ENCODE results near the gene HSPB9.

The HSPB9 gene

DNA sequence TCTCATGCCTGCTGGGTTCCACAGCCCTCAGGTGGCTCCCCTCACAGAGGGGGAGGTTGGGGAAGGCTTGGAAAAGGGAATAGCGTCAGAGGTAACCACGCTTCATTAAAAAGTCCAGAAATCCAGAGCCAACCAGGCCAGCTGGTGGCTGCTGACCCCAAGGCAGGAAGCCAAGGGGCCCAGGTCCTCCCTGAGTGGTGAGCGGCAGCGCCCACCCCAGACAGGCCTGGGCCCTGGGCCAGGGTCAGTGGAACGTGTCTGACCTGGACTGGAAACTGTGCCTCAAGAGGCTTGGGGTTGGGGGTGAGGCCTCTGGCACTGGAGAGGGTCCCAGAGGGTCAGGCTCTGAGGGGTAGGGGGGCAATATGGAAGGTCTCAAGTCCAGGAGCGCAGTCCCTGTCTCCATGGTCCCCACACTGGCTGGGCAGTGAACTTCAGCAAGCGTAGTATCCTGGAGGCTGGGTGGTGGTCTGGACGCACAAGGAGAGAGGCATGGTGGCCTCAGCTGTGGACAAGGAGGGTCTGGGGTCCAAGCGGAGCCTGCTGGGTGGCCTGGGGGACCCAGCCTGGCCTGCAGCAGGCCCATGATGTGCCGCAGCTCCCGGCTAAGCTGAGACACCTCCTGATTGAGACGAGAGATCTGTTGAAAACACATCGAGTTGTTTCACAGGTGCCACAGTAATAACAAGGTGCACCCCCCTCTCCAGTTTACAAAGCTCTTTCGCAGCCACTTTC is 37.4 kb downstream of the HSPB9 start:
- no peak for DNase-seq (ENCODE audit: low spot score)
- TF ChIP-seq, protein P1, sequence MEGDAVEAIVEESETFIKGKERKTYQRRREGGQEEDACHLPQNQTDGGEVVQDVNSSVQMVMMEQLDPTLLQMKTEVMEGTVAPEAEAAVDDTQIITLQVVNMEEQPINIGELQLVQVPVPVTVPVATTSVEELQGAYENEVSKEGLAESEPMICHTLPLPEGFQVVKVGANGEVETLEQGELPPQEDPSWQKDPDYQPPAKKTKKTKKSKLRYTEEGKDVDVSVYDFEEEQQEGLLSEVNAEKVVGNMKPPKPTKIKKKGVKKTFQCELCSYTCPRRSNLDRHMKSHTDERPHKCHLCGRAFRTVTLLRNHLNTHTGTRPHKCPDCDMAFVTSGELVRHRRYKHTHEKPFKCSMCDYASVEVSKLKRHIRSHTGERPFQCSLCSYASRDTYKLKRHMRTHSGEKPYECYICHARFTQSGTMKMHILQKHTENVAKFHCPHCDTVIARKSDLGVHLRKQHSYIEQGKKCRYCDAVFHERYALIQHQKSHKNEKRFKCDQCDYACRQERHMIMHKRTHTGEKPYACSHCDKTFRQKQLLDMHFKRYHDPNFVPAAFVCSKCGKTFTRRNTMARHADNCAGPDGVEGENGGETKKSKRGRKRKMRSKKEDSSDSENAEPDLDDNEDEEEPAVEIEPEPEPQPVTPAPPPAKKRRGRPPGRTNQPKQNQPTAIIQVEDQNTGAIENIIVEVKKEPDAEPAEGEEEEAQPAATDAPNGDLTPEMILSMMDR (IDR thresholded peaks at IDR 0.05; ENCODE audit: extremely low read depth, missing control alignments), result no peak

DNA sequence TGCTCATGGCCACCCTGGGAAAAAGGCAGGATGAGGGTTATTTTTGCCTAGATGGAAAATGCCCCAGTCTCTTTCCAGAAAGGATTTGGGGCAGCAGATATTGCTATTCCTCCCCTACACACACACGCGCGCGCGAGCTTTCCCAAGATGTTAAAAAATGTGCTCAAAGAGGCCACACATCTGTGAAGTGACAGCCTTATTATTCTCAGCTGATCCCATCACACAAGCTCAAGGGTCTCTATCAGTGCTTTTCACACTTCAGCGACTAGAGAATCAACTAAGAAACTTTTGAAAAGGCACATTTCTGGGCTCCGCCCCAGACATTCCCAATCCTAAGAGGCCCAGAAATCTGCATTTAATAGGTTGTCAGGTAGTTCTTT is 37.9 kb downstream of the HSPB9 start:
- TF ChIP-seq, protein P1 (IDR thresholded peaks at IDR 0.05; ENCODE audit: extremely low read depth, missing control alignments), result no peak
- DNase-seq (ENCODE audit: low spot score), result no peak

DNA sequence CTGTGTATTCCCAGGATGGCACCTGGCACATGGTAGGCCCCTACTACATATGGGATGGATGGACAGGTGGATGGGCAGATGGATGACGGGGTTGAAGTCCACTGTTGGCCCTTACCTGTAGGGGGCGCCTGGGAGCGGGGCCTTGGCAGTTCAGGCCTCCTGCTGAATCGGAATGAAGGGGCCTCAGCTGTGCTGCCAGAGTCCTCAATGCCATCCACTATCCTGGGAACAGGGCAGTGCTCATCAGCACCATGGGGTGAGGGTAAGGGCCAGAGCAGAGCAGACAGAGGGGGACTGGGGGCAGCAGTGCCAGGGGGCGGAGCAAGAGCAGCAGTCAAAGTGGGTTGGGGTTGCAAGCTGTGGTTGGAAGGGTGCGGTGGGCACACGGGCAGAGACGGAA is 40.5 kb downstream of the HSPB9 start:
- peak; percentile 62 for DNase-seq (ENCODE audit: low spot score)
- TF ChIP-seq, protein P1 (IDR thresholded peaks at IDR 0.05; ENCODE audit: extremely low read depth, missing control alignments), result peak; percentile 44

DNA sequence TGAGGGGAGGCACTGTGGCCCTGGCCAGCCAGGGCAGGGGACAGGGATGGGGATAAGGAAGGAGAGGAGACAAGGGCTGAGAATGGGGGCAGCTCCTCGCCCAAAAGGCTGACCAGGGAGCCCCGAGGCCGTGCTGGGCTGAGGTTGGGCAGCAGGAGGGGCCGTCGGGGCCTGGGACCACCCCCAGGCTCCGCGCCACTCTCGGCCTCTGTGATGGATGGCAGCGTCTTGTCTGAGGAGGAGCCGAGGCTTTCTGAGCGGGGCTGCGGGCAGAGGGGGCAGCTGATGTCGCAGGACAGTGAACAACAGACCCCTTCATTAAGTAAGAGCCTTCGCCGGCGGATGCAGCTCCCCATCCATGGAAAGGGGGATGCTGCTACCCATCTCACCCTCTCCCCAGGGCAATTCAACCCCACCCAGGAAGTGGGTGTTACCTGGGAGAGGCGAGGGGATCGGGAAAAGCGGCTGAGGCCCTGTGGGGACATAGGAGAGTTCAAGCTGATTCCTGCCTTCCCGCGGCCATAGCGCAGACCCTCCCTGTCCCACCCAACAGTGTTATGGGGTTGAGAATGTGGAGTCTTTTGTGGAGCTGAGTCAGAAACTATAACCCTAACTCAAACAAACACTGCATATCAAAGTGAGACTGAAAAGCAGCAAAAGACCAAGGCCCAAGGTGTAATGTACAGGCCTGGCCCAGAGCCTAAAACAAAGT is 41.2 kb downstream of the HSPB9 start:
- TF ChIP-seq, protein P1 (IDR thresholded peaks at IDR 0.05; ENCODE audit: extremely low read depth, missing control alignments), result no peak
- DNase-seq (ENCODE audit: low spot score), result no peak

DNA sequence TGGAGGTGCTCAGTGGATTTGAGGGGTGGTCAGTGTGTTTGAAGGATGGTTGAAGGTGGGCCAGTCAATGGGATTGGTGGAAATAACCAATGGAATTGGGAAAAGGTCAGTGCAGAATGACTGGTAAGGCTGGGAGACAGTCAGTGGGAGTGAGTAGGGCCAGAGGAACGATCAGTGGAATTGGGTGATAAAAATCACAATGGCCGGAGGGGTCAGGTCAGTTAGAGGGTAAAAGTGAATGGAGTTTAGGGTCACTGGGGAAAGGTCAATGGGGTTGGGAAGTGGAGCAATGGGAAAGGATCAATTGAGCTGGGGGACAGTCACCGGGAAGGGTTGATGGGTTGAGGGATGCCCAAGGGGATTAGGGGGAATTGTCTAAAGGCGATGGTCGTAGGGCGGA is 43.1 kb downstream of the HSPB9 start:
- no peak for DNase-seq (ENCODE audit: low spot score)
- TF ChIP-seq, protein P1 (IDR thresholded peaks at IDR 0.05; ENCODE audit: extremely low read depth, missing control alignments), result no peak

DNA sequence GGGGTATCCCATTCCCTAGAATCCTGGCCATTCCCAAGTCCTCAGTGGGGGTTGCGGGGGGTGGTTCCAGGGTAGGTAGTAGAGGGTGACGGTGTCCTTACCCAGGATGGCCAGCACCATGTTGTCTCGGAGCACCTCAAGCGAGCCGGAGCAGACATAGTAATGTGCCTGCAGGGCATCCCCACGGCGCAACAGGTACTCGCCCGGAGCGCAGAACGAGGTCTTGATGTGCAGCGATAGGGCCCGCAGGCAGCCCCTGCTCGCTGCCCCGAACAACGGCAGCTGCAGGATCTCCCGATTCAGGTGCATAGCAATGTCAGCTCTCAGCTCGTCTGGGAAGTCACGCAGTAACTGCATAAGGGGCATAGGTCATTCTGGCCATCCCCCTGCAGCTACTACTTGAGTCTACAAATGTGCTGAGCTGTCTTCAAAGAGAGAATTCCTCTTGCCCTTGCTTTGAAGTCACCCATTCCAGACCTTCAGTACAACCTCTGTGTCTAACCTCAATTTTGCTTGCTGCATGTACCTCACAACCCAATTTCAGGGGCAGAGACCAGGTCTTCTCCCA is 43.7 kb downstream of the HSPB9 start:
- DNase-seq (ENCODE audit: low spot score), result no peak
- TF ChIP-seq, protein P1 (IDR thresholded peaks at IDR 0.05; ENCODE audit: extremely low read depth, missing control alignments), result no peak

DNA sequence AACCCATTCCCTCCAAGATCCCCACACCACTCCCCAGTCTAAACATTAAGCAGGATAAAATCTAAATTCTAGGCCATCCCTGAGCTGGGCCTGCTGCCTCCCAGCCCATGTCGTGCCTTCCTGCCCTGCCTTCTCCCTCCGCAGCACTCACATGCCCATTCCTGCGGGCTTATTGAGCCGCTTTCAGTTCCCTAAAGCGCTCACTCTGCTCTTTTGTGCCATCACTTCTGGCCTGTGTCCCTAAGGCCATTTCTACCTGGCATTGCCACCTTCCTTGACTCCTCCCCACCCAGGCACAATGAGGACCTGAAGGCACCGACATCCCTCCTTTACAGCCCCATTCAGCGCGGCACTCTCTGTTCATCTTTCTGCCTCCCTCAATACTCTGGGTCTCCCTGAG is 45.2 kb downstream of the HSPB9 start:
- DNase-seq (ENCODE audit: low spot score), result no peak
- TF ChIP-seq, protein P1 (IDR thresholded peaks at IDR 0.05; ENCODE audit: extremely low read depth, missing control alignments), result no peak

All from GM20000 (cell line).